ENCODE results near the gene PRDM2. TPM values are rescaled to one million over a fixed set of nuclear protein-coding genes. Genes with fewer than 3 reads are reported as not detected.

The PRDM2 gene
- total RNA-seq, 2 donors from 2014 or later, result 27.8 to 38.9 TPM

GRCh38 chr1:13828454-13829151 is 128.6 kb downstream of the PRDM2 start:
- no peak for DNase-seq (ENCODE audit: low spot score)
- Histone ChIP-seq H3K4me1 (replicated peaks) (no peaks in the 10 kb centered on the region), H3K36me3 (no peaks in the 10 kb centered on the region), H3K27me3 (replicated peaks; ENCODE audit: insufficient read depth) (no peaks in the 10 kb centered on the region), H3K4me3 (no peak overlapping the region), H3K9me3 (no peaks in the 10 kb centered on the region), H3K27ac (no peak overlapping the region)
- 36% methylated on average over 16 of the region's 18 CpGs for WGBS
- intact Hi-C loops (cut with DNase I), result loop anchor here (5.0 kb wide), 1 partner anchor 129 kb away; no protein-coding TSS in a partner anchor
- TF ChIP-seq CTCF (IDR thresholded peaks at IDR 0.05) (peak; percentile 31 to 74 (median 46)), POLR2AphosphoS5 (IDR thresholded peaks at IDR 0.05) (no peak)

DNA sequence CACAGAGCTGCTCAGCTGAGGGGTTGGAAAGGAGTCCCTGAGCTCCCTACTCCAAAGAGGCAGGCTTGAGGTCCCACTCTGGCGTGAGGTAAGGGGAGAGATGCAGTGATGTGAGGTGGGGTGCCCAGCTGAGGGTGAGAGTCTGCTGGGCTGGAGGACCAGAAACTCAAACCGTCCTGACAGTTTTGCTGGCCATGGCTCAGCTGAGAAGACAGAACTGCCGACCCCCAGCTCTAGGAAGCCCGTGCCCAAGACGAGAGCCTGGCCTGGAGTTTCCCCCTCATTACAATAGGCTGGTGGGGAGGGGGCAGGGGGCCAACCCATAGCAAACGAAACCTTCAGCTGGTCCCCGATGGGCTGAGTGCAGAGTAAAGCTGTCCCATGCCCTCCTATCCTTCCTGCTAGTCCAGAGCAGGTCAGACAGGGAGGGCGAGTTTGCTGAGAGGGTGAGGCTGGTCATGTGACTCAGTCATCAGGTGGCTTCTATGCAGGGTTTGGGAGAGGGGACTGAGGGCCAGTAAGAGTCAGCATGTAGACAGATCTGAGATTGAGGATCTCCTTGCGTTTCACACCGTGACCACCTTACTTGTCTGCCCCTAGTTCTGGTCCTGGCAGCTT is 129.3 kb downstream of the PRDM2 start:
- Histone ChIP-seq H3K9me3 (no peaks in the 10 kb centered on the region), H3K4me1 (replicated peaks) (no peaks in the 10 kb centered on the region), H3K36me3 (no peaks in the 10 kb centered on the region), H3K4me3 (no peak overlapping the region), H3K27ac (no peak overlapping the region), H3K27me3 (replicated peaks; ENCODE audit: insufficient read depth) (no peaks in the 10 kb centered on the region)
- TF ChIP-seq POLR2A (IDR thresholded peaks at IDR 0.05) (no peak), POLR2AphosphoS5 (IDR thresholded peaks at IDR 0.05) (peak; percentile 12)
- intact Hi-C loops (cut with DNase I), result loop anchor here (5.0 kb wide), 1 partner anchor 128 kb away; no protein-coding TSS in a partner anchor
- peak; percentile 40 for DNase-seq (ENCODE audit: low spot score)
- 65% methylated on average over 10 of the region's 10 CpGs for WGBS

DNA sequence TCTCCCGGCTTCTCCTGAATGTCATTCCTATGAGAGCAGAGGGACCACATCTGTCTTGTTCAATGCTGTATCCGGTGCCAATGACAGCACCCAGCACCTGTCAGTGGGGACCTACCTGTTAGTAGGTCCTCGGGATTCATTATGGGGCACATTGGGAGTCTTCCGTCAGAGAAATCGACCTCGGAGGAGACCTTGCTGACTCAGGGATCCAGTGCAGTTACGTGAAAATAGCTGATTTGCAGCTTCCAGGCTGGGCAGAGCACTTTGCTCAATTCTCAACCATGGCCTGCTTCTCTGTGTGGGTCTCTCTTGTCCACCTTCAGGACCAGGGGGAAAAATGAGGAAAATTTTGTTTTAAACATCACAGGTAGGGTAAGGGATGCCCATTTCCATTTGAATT is 130.2 kb downstream of the PRDM2 start:
- TF ChIP-seq POLR2AphosphoS5 (IDR thresholded peaks at IDR 0.05) (no peak), CTCF (IDR thresholded peaks at IDR 0.05) (no peak), POLR2A (IDR thresholded peaks at IDR 0.05) (no peak)
- Histone ChIP-seq H3K4me3 (no peak overlapping the region), H3K9me3 (no peaks in the 10 kb centered on the region), H3K27me3 (replicated peaks; ENCODE audit: insufficient read depth) (no peaks in the 10 kb centered on the region), H3K36me3 (no peaks in the 10 kb centered on the region), H3K27ac (no peak overlapping the region), H3K4me1 (replicated peaks) (no peaks in the 10 kb centered on the region)
- intact Hi-C loops (cut with DNase I), result no loop called here
- 91% methylated on average over 7 of the region's 7 CpGs for WGBS
- no peak for DNase-seq (ENCODE audit: low spot score)

GRCh38 chr1:13830616-13831280 is 130.8 kb downstream of the PRDM2 start:
- no peaks in the 10 kb centered on the region for H3K27me3 ChIP-seq (replicated peaks; ENCODE audit: insufficient read depth)
- DNase-seq (ENCODE audit: low spot score), result no peak
- intact Hi-C loops (cut with DNase I), result no loop called here
- H3K4me3 ChIP-seq, result no peak overlapping the region
- no peaks in the 10 kb centered on the region for H3K36me3 ChIP-seq
- no peak overlapping the region for H3K27ac ChIP-seq
- H3K9me3 ChIP-seq, result no peaks in the 10 kb centered on the region
- WGBS, result 58% methylated on average over 6 of the region's 6 CpGs
- TF ChIP-seq CTCF (IDR thresholded peaks at IDR 0.05) (no peak), POLR2A (IDR thresholded peaks at IDR 0.05) (no peak)
- no peaks in the 10 kb centered on the region for H3K4me1 ChIP-seq (replicated peaks)

DNA sequence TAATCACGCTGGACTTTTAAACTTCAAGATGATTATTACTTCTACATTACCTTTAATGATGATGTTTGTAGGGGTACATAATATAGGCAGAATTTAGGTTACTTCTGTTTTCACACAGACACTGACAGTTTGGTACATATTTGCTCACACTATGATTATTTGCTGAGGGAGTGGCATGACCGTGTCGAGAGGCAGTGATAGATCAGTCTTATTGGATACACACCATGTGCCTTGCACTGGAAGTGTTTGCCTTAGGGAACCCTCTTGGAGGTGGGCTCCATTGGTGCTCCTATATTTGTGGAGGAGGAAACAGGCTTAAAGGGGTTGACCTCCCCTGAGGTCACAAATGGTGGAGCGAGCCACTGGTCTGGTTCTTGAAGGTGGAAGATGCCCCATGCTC is 132.1 kb downstream of the PRDM2 start:
- intact Hi-C loops (cut with DNase I), result no loop called here
- Histone ChIP-seq H3K27me3 (replicated peaks; ENCODE audit: insufficient read depth) (no peaks in the 10 kb centered on the region), H3K4me1 (replicated peaks) (no peaks in the 10 kb centered on the region), H3K9me3 (no peaks in the 10 kb centered on the region), H3K27ac (no peak overlapping the region), H3K36me3 (no peaks in the 10 kb centered on the region), H3K4me3 (no peak overlapping the region)
- TF ChIP-seq POLR2AphosphoS5 (IDR thresholded peaks at IDR 0.05) (no peak), CTCF (IDR thresholded peaks at IDR 0.05) (no peak), POLR2A (IDR thresholded peaks at IDR 0.05) (no peak)
- DNase-seq (ENCODE audit: low spot score), result no peak
- WGBS, result 73% methylated on average over 4 of the region's 4 CpGs
